Measurements from ENCODE around the gene RNF224.

Gene RNF224

GRCh38 chr9:137192448-137192780, 34.9 kb upstream of the RNF224 start:
- DNase-seq (ENCODE audit: low spot score) = no peak

- no peak for DNase-seq (ENCODE audit: low spot score)
Measured at GRCh38 chr9:137192859-137193258, 34.4 kb upstream of the RNF224 start.

- no peak for DNase-seq (ENCODE audit: low spot score)
Measured at GRCh38 chr9:137193771-137194170, 33.5 kb upstream of the RNF224 start.

GRCh38 chr9:137194388-137194787, 32.9 kb upstream of the RNF224 start:
- DNase-seq (ENCODE audit: low spot score) = no peak

GRCh38 chr9:137194909-137195308, 32.4 kb upstream of the RNF224 start:
- no peak for DNase-seq (ENCODE audit: low spot score)

- DNase-seq (ENCODE audit: low spot score) = no peak
Measured at GRCh38 chr9:137195525-137196220, 31.6 kb upstream of the RNF224 start.

- no peak for DNase-seq (ENCODE audit: low spot score)
Measured at GRCh38 chr9:137198051-137198901, 29.0 kb upstream of the RNF224 start.

- no peak for DNase-seq (ENCODE audit: low spot score)
Measured at GRCh38 chr9:137198902-137199283, 28.4 kb upstream of the RNF224 start.

GRCh38 chr9:137199411-137200121, 27.7 kb upstream of the RNF224 start:
- DNase-seq (ENCODE audit: low spot score) = no peak

- DNase-seq (ENCODE audit: low spot score) = peak; percentile 98
Measured at GRCh38 chr9:137200311-137201204, 26.7 kb upstream of the RNF224 start, which contains the start of gene TPRN. Gene TPRN, minus strand, starts transcription at chr9:137200741. Its CDS starts 30 bp downstream, at chr9:137200711.

GRCh38 chr9:137201205-137201868, 26.0 kb upstream of the RNF224 start:
- no peak for DNase-seq (ENCODE audit: low spot score)

- no peak for DNase-seq (ENCODE audit: low spot score)
Measured at GRCh38 chr9:137202966-137203365, 24.3 kb upstream of the RNF224 start.

GRCh38 chr9:137204731-137205125, 22.6 kb upstream of the RNF224 start:
- no peak for DNase-seq (ENCODE audit: low spot score)

GRCh38 chr9:137205126-137206069, 21.9 kb upstream of the RNF224 start, which contains the start of the genes NDOR1 and TMEM203:
Gene NDOR1, plus strand, starts transcription at chr9:137205700. Its CDS starts 78 bp downstream, at chr9:137205778.
Gene TMEM203, minus strand, starts transcription at chr9:137205648. Its CDS starts 234 bp downstream, at chr9:137205414.
- peak; percentile 96 for DNase-seq (ENCODE audit: low spot score)

GRCh38 chr9:137206602-137207001, 20.7 kb upstream of the RNF224 start:
- DNase-seq (ENCODE audit: low spot score) = no peak

- no peak for DNase-seq (ENCODE audit: low spot score)
Measured at GRCh38 chr9:137211532-137211931, 15.8 kb upstream of the RNF224 start.

GRCh38 chr9:137212520-137212919, 14.8 kb upstream of the RNF224 start:
- DNase-seq (ENCODE audit: low spot score) = no peak

- no peak for DNase-seq (ENCODE audit: low spot score)
Measured at GRCh38 chr9:137213160-137214060, 13.9 kb upstream of the RNF224 start.

- DNase-seq (ENCODE audit: low spot score) = no peak
Measured at GRCh38 chr9:137214620-137215019, 12.7 kb upstream of the RNF224 start.

All from left forelimb (tissue), 1 donor.